ENCODE results near the gene SAMD11.

GRCh38 chr1:929712-930632 is 6.2 kb downstream of the SAMD11 start:
- TF ChIP-seq CTCF (IDR thresholded peaks at IDR 0.05) (no peak), REST (IDR thresholded peaks at IDR 0.05; ENCODE audit: low read depth, low read length) (no peak), TAF1 (IDR thresholded peaks at IDR 0.05; ENCODE audit: borderline replicate concordance, low read depth, low read length) (no peak), SIN3A (IDR thresholded peaks at IDR 0.05; ENCODE audit: borderline replicate concordance, low read depth, low read length) (no peak), CHD2 (IDR thresholded peaks at IDR 0.05; ENCODE audit: low read length, partially characterized antibody) (no peak), SMC3 (IDR thresholded peaks at IDR 0.05; ENCODE audit: low read depth, low read length) (no peak), USF2 (IDR thresholded peaks at IDR 0.05; ENCODE audit: borderline replicate concordance, low read depth, low read length) (no peak)
